Choroid plexus epithelial cell (primary cell): Measurements from ENCODE around the gene FGF12.

Experiments
- DNase-seq: peaks from one replicate; pipeline ENCODE4 v3.0.0-alpha.2; 2010; ENCODE audit warnings: low read depth
- H3K4me3 ChIP-seq: 2 replicates; pipeline ENCODE4 v1.5.1; 2011; ENCODE audit warnings: low read depth, mild to moderate bottlenecking, control low read depth, low read length, moderate library complexity
- TF ChIP-seq, protein P1 (sequence below): conservative IDR thresholded peaks from 2 replicates; pipeline ENCODE4 v1.5.1; 2011; ENCODE audit warnings: low read depth, mild to moderate bottlenecking, control low read depth, inconsistent platforms, low read length, moderate library complexity

FGF12 gene

DNA sequence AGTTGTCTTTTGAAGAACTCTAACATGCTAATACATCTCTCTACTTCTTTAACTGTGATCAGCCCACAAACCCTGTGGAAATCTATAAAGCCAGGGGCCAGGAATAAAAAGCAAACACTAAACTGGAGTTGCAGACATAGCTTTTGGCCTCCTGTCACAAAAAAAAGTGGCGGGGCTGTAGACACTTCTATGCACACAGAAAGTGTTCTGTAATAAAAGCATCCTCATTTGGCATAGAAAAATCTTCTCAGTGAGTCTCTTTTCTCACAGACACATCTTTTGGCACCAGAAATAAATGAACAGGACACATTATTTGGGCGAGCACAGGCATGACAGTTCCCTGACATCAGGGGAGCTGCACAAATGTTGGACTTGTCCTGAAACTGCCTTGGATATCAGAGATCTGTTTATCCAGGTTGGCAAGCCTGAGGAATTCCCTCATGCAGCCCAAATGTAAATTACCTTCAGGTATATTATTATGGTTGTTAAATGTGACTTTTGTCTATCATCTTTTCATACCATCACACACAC, 355.4 kb downstream of the FGF12 start:
- DNase-seq, result no peak
- no peak overlapping the region for H3K4me3 ChIP-seq
- TF ChIP-seq, protein P1, sequence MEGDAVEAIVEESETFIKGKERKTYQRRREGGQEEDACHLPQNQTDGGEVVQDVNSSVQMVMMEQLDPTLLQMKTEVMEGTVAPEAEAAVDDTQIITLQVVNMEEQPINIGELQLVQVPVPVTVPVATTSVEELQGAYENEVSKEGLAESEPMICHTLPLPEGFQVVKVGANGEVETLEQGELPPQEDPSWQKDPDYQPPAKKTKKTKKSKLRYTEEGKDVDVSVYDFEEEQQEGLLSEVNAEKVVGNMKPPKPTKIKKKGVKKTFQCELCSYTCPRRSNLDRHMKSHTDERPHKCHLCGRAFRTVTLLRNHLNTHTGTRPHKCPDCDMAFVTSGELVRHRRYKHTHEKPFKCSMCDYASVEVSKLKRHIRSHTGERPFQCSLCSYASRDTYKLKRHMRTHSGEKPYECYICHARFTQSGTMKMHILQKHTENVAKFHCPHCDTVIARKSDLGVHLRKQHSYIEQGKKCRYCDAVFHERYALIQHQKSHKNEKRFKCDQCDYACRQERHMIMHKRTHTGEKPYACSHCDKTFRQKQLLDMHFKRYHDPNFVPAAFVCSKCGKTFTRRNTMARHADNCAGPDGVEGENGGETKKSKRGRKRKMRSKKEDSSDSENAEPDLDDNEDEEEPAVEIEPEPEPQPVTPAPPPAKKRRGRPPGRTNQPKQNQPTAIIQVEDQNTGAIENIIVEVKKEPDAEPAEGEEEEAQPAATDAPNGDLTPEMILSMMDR, result no peak

DNA sequence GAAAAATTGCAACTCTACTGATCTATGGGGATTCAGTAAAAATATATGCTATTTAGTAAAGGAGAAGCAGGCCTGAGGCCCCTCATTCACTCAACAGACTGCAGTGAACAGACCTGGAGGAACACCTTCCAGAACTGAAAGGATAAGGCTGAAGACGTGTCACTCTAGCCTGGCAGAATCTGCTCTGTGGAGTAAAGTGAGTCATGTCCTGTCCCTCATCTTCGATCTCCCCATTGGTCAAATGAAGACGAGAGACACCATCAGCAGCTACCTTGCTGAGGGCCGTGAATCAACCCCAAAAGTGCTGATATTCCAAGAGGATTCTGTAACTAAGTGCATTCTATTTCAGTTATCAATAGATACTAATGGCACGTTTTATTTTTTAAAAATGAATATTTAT, 359.7 kb downstream of the FGF12 start:
- TF ChIP-seq, protein P1, result no peak
- H3K4me3 ChIP-seq, result no peak overlapping the region
- no peak for DNase-seq

DNA sequence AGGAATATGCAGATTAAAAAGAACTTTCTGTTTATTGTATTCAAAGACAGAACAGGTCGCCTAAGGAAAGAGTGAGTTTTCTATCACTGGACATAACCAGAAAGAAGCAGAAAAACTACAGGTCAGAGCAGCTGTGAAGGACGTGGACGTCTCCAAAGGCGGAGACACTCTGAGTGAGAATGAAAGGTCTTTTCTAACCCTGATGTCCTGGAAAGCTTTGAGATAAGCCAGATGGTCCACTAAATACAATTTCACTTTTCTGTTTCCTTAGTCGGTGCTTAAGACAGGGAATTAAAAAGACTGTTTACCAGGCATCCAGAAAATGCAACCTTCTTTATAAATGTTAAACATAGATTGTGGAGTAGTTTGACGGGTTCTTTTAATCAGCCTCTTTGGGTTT, 360.4 kb downstream of the FGF12 start:
- TF ChIP-seq, protein P1, result no peak
- H3K4me3 ChIP-seq, result no peak overlapping the region
- DNase-seq, result no peak

DNA sequence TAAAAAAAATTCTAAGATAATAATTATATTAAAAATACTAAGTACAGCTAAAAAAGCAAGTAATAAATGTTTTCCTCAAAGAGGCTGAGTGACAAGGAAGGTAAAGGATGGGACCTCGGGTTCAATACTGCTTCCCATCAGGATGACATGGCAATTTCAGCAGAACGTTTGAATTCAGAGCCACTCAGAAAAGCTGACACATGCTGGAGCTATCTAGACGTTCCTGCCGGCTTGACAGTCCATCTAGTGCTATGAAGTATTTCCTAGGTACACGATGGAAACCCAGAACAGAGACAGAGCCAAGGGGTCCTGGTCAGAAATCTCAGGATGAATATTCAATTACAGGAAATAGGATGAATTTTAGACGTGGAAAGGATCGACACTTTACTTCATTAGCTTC, 361.8 kb downstream of the FGF12 start:
- TF ChIP-seq, protein P1, result no peak
- DNase-seq, result no peak

DNA sequence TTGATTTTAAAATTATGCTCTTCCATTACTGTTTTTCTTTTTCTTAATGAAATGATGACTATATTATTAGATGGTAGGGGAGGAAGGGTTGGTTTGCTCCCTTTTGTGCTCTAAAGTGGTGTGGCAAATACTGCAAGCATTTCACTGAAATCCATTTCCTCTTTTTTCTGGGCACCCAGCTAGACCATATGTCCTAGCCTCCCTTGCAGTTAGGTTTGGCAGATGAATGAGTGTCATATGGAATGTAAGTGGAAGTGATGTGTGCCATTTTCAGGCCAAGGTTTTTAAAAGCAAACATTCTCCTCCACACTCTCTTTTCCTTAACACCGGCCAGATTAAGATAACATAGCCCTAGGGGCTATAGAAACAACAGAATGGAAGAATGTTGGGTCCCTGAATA, 363.0 kb downstream of the FGF12 start:
- DNase-seq, result no peak
- no peak overlapping the region for H3K4me3 ChIP-seq
- TF ChIP-seq, protein P1, result no peak

More for the DNA sequence above, 361.8 kb downstream of the FGF12 start:
- no peak overlapping the region for H3K4me3 ChIP-seq

DNA sequence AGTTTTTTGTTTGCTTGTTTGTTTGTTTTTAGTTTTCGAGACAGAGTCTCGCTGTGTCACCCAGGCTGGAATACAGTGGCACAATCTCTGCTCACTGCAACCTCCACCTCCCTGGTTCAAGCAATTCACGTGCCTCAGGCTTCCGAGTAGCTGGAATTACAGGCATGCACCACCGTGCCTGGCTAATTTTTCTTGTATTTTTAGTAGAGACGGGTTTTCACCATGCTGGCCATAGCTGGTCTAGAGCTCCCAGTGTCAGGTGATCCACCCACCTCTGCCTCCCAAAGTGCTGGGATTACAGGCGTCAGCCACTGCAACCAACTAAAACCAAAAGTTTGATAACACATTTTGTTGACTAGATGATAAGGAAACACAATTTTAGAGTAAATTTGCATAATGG, 372.7 kb downstream of the FGF12 start:
- DNase-seq, result no peak
- no peak overlapping the region for H3K4me3 ChIP-seq
- TF ChIP-seq, protein P1, result no peak

DNA sequence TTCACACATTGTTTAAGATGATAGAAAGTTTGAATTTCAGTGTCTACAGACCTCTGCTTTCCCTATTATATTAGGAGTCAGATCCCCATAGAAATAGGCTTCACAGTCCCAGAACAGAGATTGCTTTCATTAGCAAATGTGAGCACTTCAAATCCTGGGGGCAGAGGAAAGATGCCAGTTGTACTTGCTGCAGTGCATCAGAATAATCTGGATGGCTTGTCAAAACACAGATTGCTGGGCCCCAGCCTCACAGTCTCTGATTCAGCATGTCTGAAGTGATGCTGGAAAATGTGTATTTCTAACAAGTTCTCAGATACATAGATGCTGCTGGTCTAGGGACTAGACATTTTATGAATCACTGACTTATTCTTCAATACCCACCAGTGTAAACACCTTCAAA, 375.2 kb downstream of the FGF12 start:
- DNase-seq, result no peak
- TF ChIP-seq, protein P1, result no peak
- no peak overlapping the region for H3K4me3 ChIP-seq
